HepG2 (cell line): ENCODE results near the gene CERS6. TPM values are rescaled to one million over a fixed set of nuclear protein-coding genes. Genes with fewer than 3 reads are reported as not detected.

Experiments
- ATAC-seq: fragments of 200-7000 bp; cut with Tn5 transposase; 3 replicates; pipeline ENCODE4 v1.9.1; 2020; ENCODE audit warnings: mild to moderate bottlenecking, moderate library complexity
- BruUV-seq: library from RNA; stranded (reverse); fragments of 400-500 nt; replicated peaks from 2 replicates; lab custom pipeline; 2021; lab: Mats Ljungman, UMichigan
- CTCF ChIA-PET: fragments of 300-600 bp; formaldehyde crosslinking; extraction: SDS; loops from one replicate; lab custom pipeline; 2021; ENCODE audit warnings: low total read pairs, inconsistent platforms, low intra/inter-chr PET ratio; lab: Yijun Ruan, JAX
- POLR2A ChIA-PET: fragments of 350-600 bp; sonication (Branson Sonifier 250); formaldehyde crosslinking; loops from one replicate; lab custom pipeline; 2020; ENCODE audit warnings: antibody characterized with exemption, inconsistent platforms; lab: Yijun Ruan, JAX
- DNase-seq: peaks from one replicate; pipeline ENCODE4 v3.0.0-alpha.2; 2015; ENCODE audit warnings: low spot score
- FAIRE-seq: peaks from 3 replicates; lab custom pipeline; 2011; peaks lifted over from hg19 to GRCh38; lab: Jason Lieb, UNC
- H2AFZ ChIP-seq: one replicate; pipeline ENCODE4 v1.6.1; 2011; ENCODE audit warnings: low read length, inconsistent platforms
- H3K27ac ChIP-seq: fragments of 300-600 bp; 3 replicates; pipeline ENCODE4 v1.8.0; 2011; ENCODE audit warnings: mixed run types, mild to moderate bottlenecking, mixed read lengths, low read length, inconsistent platforms; ENCODE audit not compliant: insufficient read depth; ENCODE audit errors: extremely low read length
- H3K27me3 ChIP-seq, 2 experiments: fragments of 200-600 bp in 1 of 2; 2 replicates in 1 of 2; 3 replicates in 1 of 2; pipeline versions ENCODE4 v1.6.0 to v1.8.0; 2011; ENCODE audit warnings: low read length in 2 of 2, mild to moderate bottlenecking in 2 of 2, moderate library complexity in 2 of 2, inconsistent platforms in 1 of 2; ENCODE audit not compliant: insufficient read depth in 2 of 2, control insufficient read depth in 1 of 2
- H3K36me3 ChIP-seq, 2 experiments: fragments of 200-600 bp in 1 of 2; replicated peaks in 1 of 2; 2 replicates in 1 of 2; 3 replicates in 1 of 2; pipeline versions ENCODE4 v1.5.1 to v1.8.0; 2011; ENCODE audit warnings: low read length in 2 of 2, inconsistent platforms in 1 of 2; ENCODE audit not compliant: insufficient read depth in 2 of 2, control insufficient read depth in 1 of 2
- H3K4me1 ChIP-seq: 2 replicates; pipeline ENCODE4 v1.5.1; 2012; ENCODE audit warnings: low read length, inconsistent platforms; ENCODE audit not compliant: insufficient read depth
- H3K4me2 ChIP-seq: 2 replicates; pipeline ENCODE4 v1.6.0; 2011; ENCODE audit warnings: low read depth, low read length, inconsistent platforms
- H3K4me3 ChIP-seq, 3 experiments: fragments of 200-600 bp in 1 of 3; sonication (generic), shearing (Covaris generic) in 1 of 3; replicated peaks in 1 of 3; 2 replicates each; pipeline ENCODE4 v1.5.1; 2011 to 2016; ENCODE audit warnings: low read length in 3 of 3, inconsistent platforms in 2 of 3, low read depth in 2 of 3, mild to moderate bottlenecking in 2 of 3, control low read depth in 1 of 3, mixed read lengths in 1 of 3; ENCODE audit not compliant: insufficient read depth in 1 of 3
- H3K79me2 ChIP-seq: one replicate; pipeline ENCODE4 v1.6.1; 2011; ENCODE audit warnings: low read length, inconsistent platforms; ENCODE audit not compliant: insufficient read depth
- H3K9ac ChIP-seq: 2 replicates; pipeline ENCODE4 v1.6.0; 2011; ENCODE audit warnings: mild to moderate bottlenecking, low read depth, low read length, inconsistent platforms; ENCODE audit not compliant: insufficient read depth
- H3K9me3 ChIP-seq: 2 replicates; pipeline ENCODE4 v1.5.1; 2012; ENCODE audit warnings: mild to moderate bottlenecking, low read length
- H4K20me1 ChIP-seq: 2 replicates; pipeline ENCODE4 v1.6.0; 2011; ENCODE audit warnings: inconsistent platforms, mild to moderate bottlenecking, low read length, moderate library complexity; ENCODE audit not compliant: insufficient read depth
- AKAP8 ChIP-seq: sonication (generic); formaldehyde crosslinking; IDR thresholded peaks from 2 replicates; pipeline ENCODE4 v1.5.1; 2020; ENCODE audit warnings: mild to moderate bottlenecking, missing genetic modification reagents
- CREM ChIP-seq, 2 experiments: sonication (generic) in 1 of 2; formaldehyde crosslinking in 1 of 2; IDR thresholded peaks; 2 replicates each; pipeline versions ENCODE4 v1.4.0 to v1.6.1; 2016 to 2020; ENCODE audit warnings: antibody characterized with exemption in 1 of 2, mild to moderate bottlenecking in 1 of 2, missing genetic modification reagents in 1 of 2
- MXD3 ChIP-seq: IDR thresholded peaks from 2 replicates; pipeline ENCODE4 v1.6.1; 2016; ENCODE audit warnings: mild to moderate bottlenecking, missing biosample characterization, missing genetic modification reagents
- NFIC ChIP-seq: IDR thresholded peaks from 2 replicates; pipeline ENCODE4 v1.6.1; 2012; ENCODE audit warnings: mild to moderate bottlenecking, low read length, inconsistent platforms
- NONO ChIP-seq, 2 experiments: fragments of 450-650 bp in 1 of 2; sonication (generic) in 1 of 2; formaldehyde crosslinking in 1 of 2; IDR thresholded peaks in 1 of 2; conservative IDR thresholded peaks in 1 of 2; 2 replicates each; pipeline versions ENCODE4 v1.6.1 to v1.8.0; 2017 to 2022; ENCODE audit warnings: mild to moderate bottlenecking in 1 of 2, missing genetic modification reagents in 1 of 2, moderate library complexity in 1 of 2
- PHF21A ChIP-seq: sonication (generic); formaldehyde crosslinking; IDR thresholded peaks from 2 replicates; pipeline ENCODE4 v1.5.0; 2020; ENCODE audit warnings: mild to moderate bottlenecking, missing genetic modification reagents
- TBX2 ChIP-seq: sonication (generic); formaldehyde crosslinking; IDR thresholded peaks from 2 replicates; pipeline ENCODE4 v1.5.0; 2020; ENCODE audit warnings: missing genetic modification reagents, mild to moderate bottlenecking, borderline replicate concordance
- ZBTB10 ChIP-seq: sonication (generic); formaldehyde crosslinking; IDR thresholded peaks from 2 replicates; pipeline ENCODE4 v1.4.0; 2020; ENCODE audit warnings: missing genetic modification reagents, borderline replicate concordance
- ZNF10 ChIP-seq: sonication (generic); formaldehyde crosslinking; IDR thresholded peaks from 2 replicates; pipeline ENCODE4 v1.4.0; 2020; ENCODE audit warnings: mild to moderate bottlenecking, low read depth, missing genetic modification reagents, borderline replicate concordance
- ZNF564 ChIP-seq: sonication (generic); formaldehyde crosslinking; IDR thresholded peaks from 2 replicates; pipeline ENCODE4 v1.8.1; 2023; ENCODE audit warnings: mild to moderate bottlenecking, missing genetic modification reagents
- ZNF782 ChIP-seq: sonication (generic); formaldehyde crosslinking; IDR thresholded peaks from 2 replicates; pipeline ENCODE4 v1.4.0; 2020; ENCODE audit warnings: missing genetic modification reagents, mild to moderate bottlenecking, borderline replicate concordance
- ZSCAN21 ChIP-seq: sonication (generic); formaldehyde crosslinking; IDR thresholded peaks from 2 replicates; pipeline ENCODE4 v1.8.0; 2022; ENCODE audit warnings: mild to moderate bottlenecking, missing genetic modification reagents, moderate library complexity, borderline replicate concordance
- WGBS: methylation state at CpG from one replicate; pipeline ENCODE4 v1.1.6; 2017; ENCODE audit warnings: low lambda C conversion rate; 5-methylcytosine and 5-hydroxymethylcytosine counted together
- in situ Hi-C: cut with HindIII; loops from 2 replicates; pipeline ENCODE4 v1.10.0; 2017; ENCODE audit warnings: low pct_unique_long_range_greater_than_20kb; ENCODE audit not compliant: extremely low pct_ligation_motif_present
- intact Hi-C: fragments of 100-400 bp; cut with micrococcal nuclease; formaldehyde crosslinking; loops from one replicate; pipeline ENCODE4 v1.10.0; 2022; ENCODE audit not compliant: unreplicated experiment
- polyA plus RNA-seq, 8 experiments: library from polyadenylated mRNA; depleted of rRNA in 3 of 8; stranded (reverse) in 7 of 8; unstranded in 1 of 8; fragments of >200 nt; fragmentation: Illumina TruSeq in 4 of 8; extraction: Trizol in 4 of 8; gene quantifications; 2 replicates each; pipeline versions ENCODE4 v1.2.1 to v1.2.3, GENCODE V29; 2011 to 2016; ENCODE audit warnings: low read depth in 4 of 8, missing spikeins in 1 of 8, mixed read lengths in 1 of 8; ENCODE audit not compliant: insufficient read depth in 1 of 8
- total RNA-seq, 5 experiments: library from RNA; depleted of rRNA; stranded (reverse); fragments of >200 nt; fragmentation: Illumina TruSeq; extraction: Trizol; gene quantifications; 2 replicates each; pipeline ENCODE4 v1.2.3, GENCODE V29; 2016; ENCODE audit warnings: low read depth in 1 of 5
- TF ChIP-seq, protein P1 (sequence below): sonication (generic); formaldehyde crosslinking; IDR thresholded peaks from 2 replicates; pipeline ENCODE4 v1.8.0; 2022; ENCODE audit warnings: missing genetic modification reagents, low read depth, mild to moderate bottlenecking, borderline replicate concordance
- TF ChIP-seq, protein P2 (sequence below): IDR thresholded peaks from 2 replicates; pipeline ENCODE4 v1.6.1; 2016; ENCODE audit warnings: missing genetic modification reagents, missing compliant biosample characterization

The CERS6 gene
- total and polyA plus RNA-seq, 2 of the 13 experiments (the other 11 are each of a cell fraction or from before 2014, with no cell fraction given): 10.1 to 20.3 TPM

GRCh38 chr2:168775837-168776236, 319.8 kb downstream of the CERS6 start:
- TF ChIP-seq ZNF564: peak; percentile 98
- TF ChIP-seq, protein P1, sequence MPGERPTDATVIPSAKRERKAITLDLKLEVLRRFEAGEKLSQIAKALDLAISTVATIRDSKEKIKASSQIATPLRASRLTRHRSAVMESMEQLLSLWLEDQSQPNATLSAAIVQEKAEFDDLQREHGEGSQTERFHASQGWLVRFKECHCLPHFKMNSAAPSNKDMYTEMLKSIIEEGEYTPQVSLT: no peak
- H3K27me3 ChIP-seq: no peaks in the 10 kb centered on the region
- H3K27ac ChIP-seq: no peak overlapping the region
- no peak for FAIRE-seq
- H3K4me2 ChIP-seq: no peak overlapping the region
- intact Hi-C loops (no loop called here), in situ Hi-C loops (loop anchor here (5.0 kb wide), 1 partner anchor 141 kb away; no protein-coding TSS in a partner anchor)
- H3K4me1 ChIP-seq: peaks cover 10% of the 10 kb centered on the region
- no peaks in the 10 kb centered on the region for H3K79me2 ChIP-seq
- no peaks in the 10 kb centered on the region for H4K20me1 ChIP-seq
- no peak overlapping the region for H3K4me3 ChIP-seq
- H3K36me3 ChIP-seq: peaks cover 0 to 1% of the 10 kb centered on the region in 2 experiments; a peak in 1 of 5 replicates
- ChIA-PET POLR2A (no interaction called here), CTCF (no interaction called here)
- 31% methylated on average over 1 of the region's 1 CpG for WGBS
- ATAC-seq: no peak
- DNase-seq: no peak
- H3K9ac ChIP-seq: no peak overlapping the region
- no peaks in the 10 kb centered on the region for H3K9me3 ChIP-seq
- H2AFZ ChIP-seq: no peak overlapping the region
- BruUV-seq: no TSS peak

DNA sequence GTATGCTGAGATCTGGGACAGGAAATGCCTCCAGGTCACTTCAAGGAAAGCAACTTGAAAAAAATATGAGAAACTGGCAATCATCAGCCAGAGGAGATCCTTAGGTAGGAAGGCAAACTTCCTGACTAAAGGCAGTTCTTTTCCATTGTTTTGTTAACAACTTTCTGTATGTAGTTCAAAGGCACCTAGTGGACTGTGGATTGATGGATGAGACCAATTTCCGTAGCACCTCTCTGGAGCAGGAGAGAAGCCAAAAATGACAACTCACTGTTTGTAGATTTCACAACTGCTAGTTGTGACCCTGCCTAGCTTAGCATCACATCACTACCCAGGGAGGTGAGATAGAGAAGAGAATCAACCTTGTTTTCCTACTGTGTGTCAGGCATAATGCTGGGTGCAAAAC, 324.6 kb downstream of the CERS6 start:
- intact Hi-C loops: no loop called here
- Histone ChIP-seq H3K27me3 (no peaks in the 10 kb centered on the region), H2AFZ (no peak overlapping the region), H3K4me1 (peaks cover 17% of the 10 kb centered on the region), H3K4me3 (no peak overlapping the region), H3K9me3 (no peaks in the 10 kb centered on the region), H4K20me1 (no peaks in the 10 kb centered on the region), H3K9ac (no peak overlapping the region), H3K79me2 (no peaks in the 10 kb centered on the region), H3K4me2 (no peak overlapping the region), H3K27ac (no peak overlapping the region), H3K36me3 (no peaks in the 10 kb centered on the region)
- peak; percentile 12 for FAIRE-seq
- POLR2A ChIA-PET: no interaction called here
- in situ Hi-C loops: no loop called here
- CTCF ChIA-PET: no interaction called here
- peak; percentile 87 for ATAC-seq
- BruUV-seq: no TSS peak
- DNase-seq: peak; percentile 70
- 0% methylated on average over 1 of the region's 1 CpG for WGBS
- TF ChIP-seq TBX2 (CRISPR knock-in tag) (peak; percentile 50; the same call in 1 of the 2 replicates), NONO (IDR thresholded peaks at IDR 0.05) (no peak), NONO (CRISPR knock-in tag; conservative IDR thresholded peaks at IDR 0.05) (no peak), PHF21A (CRISPR knock-in tag) (peak; percentile 27; the same call in 1 of the 2 replicates), ZNF10 (CRISPR knock-in tag) (no peak), MXD3 (CRISPR knock-in tag) (no peak), NFIC (no peak), ZNF782 (CRISPR knock-in tag) (no peak), CREM (IDR thresholded peaks at IDR 0.05) (peak; percentile 20; the same call in 1 of the 2 replicates), CREM (CRISPR knock-in tag; IDR thresholded peaks at IDR 0.05) (no peak), ZSCAN21 (CRISPR knock-in tag) (no peak), AKAP8 (no peak), ZBTB10 (no peak)
- TF ChIP-seq, protein P2, sequence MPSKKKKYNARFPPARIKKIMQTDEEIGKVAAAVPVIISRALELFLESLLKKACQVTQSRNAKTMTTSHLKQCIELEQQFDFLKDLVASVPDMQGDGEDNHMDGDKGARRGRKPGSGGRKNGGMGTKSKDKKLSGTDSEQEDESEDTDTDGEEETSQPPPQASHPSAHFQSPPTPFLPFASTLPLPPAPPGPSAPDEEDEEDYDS (CRISPR knock-in tag): no peak
